Hematopoietic multipotent progenitor cell treated with erythropoietin and hydrocortisone succinate and interleukin-3 and kit ligand, for 17 days (in vitro differentiated cells): ENCODE results near the gene SERPINB6.
"Not testable (repeated sequence)": the region's sequence is repeated elsewhere in the genome, so short reads cannot be mapped to it uniquely, and the experiment has no call there.

ENCODE experiments used
- DNase-seq: peaks from one replicate; pipeline ENCODE4 v3.0.0-alpha.2; 2015; ENCODE audit warnings: low spot score

Gene SERPINB6

GRCh38 chr6:2911171-2911570, 60.2 kb downstream of the SERPINB6 start:
- DNase-seq: no peak

GRCh38 chr6:2909718-2910117, 61.6 kb downstream of the SERPINB6 start:
- no peak for DNase-seq

DNA sequence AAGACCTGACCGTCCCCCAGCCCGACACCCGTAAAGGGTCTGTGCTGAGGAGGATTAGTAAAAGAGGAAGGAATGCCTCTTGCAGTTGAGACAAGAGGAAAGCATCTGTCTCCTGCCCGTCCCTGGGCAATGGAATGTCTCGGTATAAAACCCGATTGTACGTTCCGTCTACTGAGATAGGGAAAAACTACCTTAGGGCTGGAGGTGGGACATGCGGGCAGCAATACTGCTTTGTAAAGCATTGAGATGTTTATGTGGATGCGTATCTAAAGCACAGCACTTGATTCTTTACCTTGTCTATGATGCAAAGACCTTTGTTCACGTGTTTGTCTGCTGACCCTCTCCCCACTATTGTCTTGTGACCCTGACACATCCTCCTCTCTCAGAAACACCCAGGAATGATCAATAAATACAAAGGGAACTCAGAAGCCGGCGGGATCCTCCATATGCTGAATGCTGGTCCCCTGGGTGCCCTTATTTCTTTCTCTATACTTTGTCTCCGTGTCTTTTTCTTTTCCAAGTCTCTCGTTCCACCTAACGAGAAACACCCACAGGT, 62.2 kb downstream of the SERPINB6 start:
- DNase-seq: not testable (repeated sequence)

DNA sequence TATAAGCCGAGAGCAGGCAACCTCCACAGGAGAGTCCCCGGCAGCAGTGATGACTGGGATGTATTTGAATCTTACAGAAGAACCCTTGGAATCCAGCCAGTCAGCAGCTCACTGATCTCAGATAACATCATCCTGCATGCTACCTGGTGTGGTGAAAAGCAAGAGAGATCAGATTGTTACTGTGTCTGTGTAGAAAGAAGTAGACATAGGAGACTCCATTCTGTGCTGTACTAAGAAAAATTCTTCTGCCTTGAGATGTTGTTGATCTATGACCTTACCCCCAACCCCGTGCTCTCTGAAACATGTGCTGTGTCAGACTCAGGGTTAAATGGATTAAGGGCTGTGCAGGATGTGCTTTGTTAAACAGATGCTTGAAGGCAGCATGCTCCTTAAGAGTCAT, 62.9 kb downstream of the SERPINB6 start:
- not testable (repeated sequence) for DNase-seq

GRCh38 chr6:2903411-2904185, 67.8 kb downstream of the SERPINB6 start:
- DNase-seq: not testable (repeated sequence)

DNA sequence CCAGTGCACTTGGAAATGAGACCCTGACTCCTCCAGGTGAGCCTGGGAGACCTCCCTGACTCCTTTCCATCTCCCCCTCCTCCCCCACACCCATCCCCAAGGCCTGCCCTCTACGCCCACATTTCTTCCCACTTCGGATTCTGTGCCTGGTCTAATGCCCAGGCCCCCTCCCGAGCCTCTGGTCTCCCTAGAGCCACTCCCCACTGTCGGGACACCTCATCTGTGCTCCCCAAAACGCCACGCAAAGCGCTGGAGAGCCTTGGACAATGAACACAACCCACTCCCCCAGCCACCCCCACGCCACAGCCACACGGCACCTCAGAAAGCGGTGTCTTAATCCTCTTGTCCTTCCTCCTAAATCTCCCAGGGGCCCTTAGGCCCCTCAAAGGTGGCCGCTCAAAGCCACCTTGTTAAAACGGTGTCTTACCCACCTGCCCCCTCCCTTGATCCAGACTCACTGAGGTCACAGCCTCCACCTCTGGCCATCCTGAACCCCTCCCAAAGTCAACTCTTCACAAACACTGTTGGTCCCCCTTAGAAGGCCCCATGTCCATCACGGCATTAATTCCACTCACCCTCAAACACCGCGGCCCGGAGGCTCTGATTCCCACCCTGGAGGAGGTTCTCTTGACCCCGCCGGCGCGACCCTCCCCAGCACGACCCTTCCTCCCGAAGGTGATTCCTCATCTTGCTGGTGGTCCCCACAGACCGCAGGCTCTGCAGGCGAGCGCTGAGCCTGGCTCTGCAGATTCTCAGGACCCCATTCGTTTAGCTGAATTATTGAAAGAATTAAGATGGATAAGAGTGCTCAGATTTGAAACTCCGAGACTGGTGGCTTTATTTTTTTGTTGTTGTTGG, 69.5 kb downstream of the SERPINB6 start:
- DNase-seq: not testable (repeated sequence)

DNA sequence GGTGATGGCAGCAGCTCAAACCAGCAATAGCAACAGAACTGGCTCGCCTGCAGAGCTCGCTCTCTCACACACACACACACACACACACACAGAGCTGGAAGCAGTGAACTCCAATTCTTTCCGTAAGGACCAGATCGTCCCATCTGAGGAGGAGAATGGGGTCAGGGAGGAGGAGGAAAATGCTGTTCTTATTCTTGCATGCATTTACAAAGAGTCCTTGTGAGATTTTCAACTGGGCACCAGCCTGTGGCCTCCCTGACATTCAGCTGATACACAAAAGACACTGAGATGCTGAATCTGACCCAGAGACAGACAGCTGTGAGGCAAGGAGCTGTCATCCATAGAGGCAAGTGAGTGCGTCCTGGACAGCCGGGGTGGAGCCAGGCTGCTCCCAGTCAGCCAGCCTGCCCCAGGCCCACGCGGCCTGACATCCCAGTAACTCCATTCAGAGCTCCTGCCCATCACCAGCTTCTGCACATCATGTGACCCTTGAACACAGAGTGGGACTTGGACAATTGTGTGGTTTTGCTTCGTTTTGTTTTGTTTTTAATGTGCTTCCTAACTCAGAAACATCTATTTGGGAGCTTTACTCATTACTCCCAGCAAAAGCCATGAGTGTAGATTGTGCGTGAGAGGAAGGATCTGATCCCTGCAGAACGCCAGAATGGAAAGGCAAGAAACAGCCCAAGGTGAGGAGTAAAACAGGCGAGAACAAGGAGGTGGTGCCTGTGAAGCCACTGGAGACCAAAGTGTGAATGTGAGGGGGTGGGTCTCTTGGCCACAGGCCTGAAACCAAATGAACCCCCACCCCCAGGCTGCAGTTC, 70.3 kb downstream of the SERPINB6 start:
- no peak for DNase-seq

DNA sequence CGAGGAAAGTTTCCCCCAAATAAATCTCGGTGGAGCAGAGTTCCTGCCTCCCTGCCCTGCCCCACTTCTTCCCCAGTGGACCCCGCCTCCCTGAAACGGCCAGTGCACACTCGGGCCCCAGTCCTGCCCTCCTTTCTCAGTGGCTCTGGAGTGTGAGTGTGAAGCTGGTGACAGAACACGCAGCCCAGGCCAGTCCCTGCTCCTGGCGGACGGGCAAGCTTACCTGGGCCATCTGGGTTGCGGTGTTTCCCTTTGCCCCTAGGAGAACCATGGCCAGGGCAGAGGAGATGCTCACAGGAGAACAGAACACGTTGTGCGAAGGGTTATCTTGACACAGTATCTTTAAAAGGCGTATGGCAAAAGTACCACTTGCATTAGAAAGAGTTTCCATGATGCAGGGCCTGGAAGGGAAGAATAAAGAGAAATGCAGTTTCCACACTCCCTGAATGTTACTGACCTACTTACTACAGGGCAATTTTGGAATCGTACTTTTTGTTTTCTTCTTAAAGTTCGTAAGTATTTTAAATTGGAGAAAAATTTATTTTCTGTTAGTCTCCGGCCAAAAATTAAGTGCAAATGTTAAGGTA, 71.1 kb downstream of the SERPINB6 start:
- DNase-seq: no peak

- no peak for DNase-seq
Observed at GRCh38 chr6:2899596-2899995, 71.8 kb downstream of the SERPINB6 start.
